ENCODE results near the gene BTBD10. TPM values are rescaled to one million over a fixed set of nuclear protein-coding genes. Genes with fewer than 3 reads are reported as not detected.

BTBD10 gene
- total and polyA plus RNA-seq, 2 of the 13 experiments (the other 11 are each of a cell fraction or from before 2014, with no cell fraction given) = 9.8 to 26.6 TPM

DNA sequence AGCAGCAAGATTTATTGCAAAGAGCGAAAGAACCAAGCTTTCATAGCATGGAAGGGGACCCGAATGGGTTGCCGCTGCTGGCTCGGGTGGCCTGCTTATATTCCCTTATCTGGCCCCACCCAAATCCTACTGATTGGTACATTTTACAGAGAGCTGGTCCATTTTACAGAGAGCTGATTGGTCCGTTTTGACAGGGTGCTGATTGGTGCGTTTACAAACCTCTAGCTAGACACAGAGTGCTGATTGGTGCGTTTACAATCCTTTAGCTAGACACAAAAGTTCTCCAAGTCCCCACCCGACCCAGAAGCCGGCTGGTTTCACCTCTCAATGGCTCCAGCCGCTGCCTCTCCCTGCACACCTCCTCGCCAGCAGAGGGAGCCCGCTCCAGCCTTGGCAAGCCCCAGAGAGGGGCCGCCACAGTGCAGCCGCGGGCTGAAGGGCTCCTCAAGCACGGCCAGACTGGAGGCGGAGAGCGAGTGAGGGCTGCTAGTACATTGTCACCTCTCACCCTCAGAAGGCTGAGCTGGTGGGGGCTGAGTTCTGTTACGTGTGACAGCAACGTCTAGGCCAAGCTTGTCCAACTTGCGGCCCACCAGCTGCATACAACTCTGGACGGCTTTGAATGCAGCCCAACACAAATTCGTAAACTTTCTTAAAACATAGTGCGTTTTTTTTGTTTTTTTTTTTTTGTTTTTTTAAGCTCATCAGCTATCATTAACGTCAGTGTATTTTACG is 24.1 kb upstream of the BTBD10 start (continued):
- TF ChIP-seq, protein P1, sequence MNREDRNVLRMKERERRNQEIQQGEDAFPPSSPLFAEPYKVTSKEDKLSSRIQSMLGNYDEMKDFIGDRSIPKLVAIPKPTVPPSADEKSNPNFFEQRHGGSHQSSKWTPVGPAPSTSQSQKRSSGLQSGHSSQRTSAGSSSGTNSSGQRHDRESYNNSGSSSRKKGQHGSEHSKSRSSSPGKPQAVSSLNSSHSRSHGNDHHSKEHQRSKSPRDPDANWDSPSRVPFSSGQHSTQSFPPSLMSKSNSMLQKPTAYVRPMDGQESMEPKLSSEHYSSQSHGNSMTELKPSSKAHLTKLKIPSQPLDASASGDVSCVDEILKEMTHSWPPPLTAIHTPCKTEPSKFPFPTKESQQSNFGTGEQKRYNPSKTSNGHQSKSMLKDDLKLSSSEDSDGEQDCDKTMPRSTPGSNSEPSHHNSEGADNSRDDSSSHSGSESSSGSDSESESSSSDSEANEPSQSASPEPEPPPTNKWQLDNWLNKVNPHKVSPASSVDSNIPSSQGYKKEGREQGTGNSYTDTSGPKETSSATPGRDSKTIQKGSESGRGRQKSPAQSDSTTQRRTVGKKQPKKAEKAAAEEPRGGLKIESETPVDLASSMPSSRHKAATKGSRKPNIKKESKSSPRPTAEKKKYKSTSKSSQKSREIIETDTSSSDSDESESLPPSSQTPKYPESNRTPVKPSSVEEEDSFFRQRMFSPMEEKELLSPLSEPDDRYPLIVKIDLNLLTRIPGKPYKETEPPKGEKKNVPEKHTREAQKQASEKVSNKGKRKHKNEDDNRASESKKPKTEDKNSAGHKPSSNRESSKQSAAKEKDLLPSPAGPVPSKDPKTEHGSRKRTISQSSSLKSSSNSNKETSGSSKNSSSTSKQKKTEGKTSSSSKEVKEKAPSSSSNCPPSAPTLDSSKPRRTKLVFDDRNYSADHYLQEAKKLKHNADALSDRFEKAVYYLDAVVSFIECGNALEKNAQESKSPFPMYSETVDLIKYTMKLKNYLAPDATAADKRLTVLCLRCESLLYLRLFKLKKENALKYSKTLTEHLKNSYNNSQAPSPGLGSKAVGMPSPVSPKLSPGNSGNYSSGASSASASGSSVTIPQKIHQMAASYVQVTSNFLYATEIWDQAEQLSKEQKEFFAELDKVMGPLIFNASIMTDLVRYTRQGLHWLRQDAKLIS (CRISPR knock-in tag; IDR thresholded peaks at IDR 0.05) = no peak
- TF ChIP-seq XRCC5 (optimal IDR thresholded peaks at IDR 0.05; ENCODE audit: low read length) (peak; percentile 78), ZFY (CRISPR knock-in tag; IDR thresholded peaks at IDR 0.05) (peak; percentile 56), GATAD1 (CRISPR knock-in tag; IDR thresholded peaks at IDR 0.05) (peak; percentile 80), PPARG (CRISPR knock-in tag; conservative IDR thresholded peaks at IDR 0.05) (no peak), NFKB2 (CRISPR knock-in tag; IDR thresholded peaks at IDR 0.05; ENCODE audit: borderline replicate concordance) (peak; percentile 64; the same call in 1 of the 2 replicates), RBFOX2 (IDR thresholded peaks at IDR 0.05; ENCODE audit: low read depth, low read length) (0 out of 2 replicates have a peak, but pooled peaks have one; percentile 23), RAD51 (IDR thresholded peaks at IDR 0.05; ENCODE audit: borderline replicate concordance) (no peak), ZMAT3 (CRISPR knock-in tag; conservative IDR thresholded peaks at IDR 0.05) (0 out of 2 replicates have a peak, but pooled peaks have one; percentile 28), ZNF850 (CRISPR knock-in tag; conservative IDR thresholded peaks at IDR 0.05) (no peak), ZNF264 (CRISPR knock-in tag; IDR thresholded peaks at IDR 0.05) (0 out of 2 replicates have a peak, but pooled peaks have one; percentile 21), KDM3A (CRISPR knock-in tag; IDR thresholded peaks at IDR 0.05; ENCODE audit: low read depth) (0 out of 2 replicates have a peak, but pooled peaks have one; percentile 74), REPIN1 (CRISPR knock-in tag; IDR thresholded peaks at IDR 0.05; ENCODE audit: borderline replicate concordance, low read depth) (no peak), SIX4 (CRISPR knock-in tag; IDR thresholded peaks at IDR 0.05) (no peak)
- TF ChIP-seq, protein P2, sequence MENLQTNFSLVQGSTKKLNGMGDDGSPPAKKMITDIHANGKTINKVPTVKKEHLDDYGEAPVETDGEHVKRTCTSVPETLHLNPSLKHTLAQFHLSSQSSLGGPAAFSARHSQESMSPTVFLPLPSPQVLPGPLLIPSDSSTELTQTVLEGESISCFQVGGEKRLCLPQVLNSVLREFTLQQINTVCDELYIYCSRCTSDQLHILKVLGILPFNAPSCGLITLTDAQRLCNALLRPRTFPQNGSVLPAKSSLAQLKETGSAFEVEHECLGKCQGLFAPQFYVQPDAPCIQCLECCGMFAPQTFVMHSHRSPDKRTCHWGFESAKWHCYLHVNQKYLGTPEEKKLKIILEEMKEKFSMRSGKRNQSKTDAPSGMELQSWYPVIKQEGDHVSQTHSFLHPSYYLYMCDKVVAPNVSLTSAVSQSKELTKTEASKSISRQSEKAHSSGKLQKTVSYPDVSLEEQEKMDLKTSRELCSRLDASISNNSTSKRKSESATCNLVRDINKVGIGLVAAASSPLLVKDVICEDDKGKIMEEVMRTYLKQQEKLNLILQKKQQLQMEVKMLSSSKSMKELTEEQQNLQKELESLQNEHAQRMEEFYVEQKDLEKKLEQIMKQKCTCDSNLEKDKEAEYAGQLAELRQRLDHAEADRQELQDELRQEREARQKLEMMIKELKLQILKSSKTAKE (CRISPR knock-in tag; IDR thresholded peaks at IDR 0.05; ENCODE audit: borderline replicate concordance) = no peak
- TF ChIP-seq, protein P3, sequence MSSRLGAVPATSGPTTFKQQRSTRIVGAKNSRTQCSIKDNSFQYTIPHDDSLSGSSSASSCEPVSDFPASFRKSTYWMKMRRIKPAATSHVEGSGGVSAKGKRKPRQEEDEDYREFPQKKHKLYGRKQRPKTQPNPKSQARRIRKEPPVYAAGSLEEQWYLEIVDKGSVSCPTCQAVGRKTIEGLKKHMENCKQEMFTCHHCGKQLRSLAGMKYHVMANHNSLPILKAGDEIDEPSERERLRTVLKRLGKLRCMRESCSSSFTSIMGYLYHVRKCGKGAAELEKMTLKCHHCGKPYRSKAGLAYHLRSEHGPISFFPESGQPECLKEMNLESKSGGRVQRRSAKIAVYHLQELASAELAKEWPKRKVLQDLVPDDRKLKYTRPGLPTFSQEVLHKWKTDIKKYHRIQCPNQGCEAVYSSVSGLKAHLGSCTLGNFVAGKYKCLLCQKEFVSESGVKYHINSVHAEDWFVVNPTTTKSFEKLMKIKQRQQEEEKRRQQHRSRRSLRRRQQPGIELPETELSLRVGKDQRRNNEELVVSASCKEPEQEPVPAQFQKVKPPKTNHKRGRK (CRISPR knock-in tag; IDR thresholded peaks at IDR 0.05) = no peak
- TF ChIP-seq, protein P4, sequence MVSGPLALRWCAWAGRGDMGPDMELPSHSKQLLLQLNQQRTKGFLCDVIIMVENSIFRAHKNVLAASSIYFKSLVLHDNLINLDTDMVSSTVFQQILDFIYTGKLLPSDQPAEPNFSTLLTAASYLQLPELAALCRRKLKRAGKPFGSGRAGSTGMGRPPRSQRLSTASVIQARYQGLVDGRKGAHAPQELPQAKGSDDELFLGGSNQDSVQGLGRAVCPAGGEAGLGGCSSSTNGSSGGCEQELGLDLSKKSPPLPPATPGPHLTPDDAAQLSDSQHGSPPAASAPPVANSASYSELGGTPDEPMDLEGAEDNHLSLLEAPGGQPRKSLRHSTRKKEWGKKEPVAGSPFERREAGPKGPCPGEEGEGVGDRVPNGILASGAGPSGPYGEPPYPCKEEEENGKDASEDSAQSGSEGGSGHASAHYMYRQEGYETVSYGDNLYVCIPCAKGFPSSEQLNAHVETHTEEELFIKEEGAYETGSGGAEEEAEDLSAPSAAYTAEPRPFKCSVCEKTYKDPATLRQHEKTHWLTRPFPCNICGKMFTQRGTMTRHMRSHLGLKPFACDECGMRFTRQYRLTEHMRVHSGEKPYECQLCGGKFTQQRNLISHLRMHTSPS (CRISPR knock-in tag; IDR thresholded peaks at IDR 0.05; ENCODE audit: low read depth) = no peak
- TF ChIP-seq, protein P5, sequence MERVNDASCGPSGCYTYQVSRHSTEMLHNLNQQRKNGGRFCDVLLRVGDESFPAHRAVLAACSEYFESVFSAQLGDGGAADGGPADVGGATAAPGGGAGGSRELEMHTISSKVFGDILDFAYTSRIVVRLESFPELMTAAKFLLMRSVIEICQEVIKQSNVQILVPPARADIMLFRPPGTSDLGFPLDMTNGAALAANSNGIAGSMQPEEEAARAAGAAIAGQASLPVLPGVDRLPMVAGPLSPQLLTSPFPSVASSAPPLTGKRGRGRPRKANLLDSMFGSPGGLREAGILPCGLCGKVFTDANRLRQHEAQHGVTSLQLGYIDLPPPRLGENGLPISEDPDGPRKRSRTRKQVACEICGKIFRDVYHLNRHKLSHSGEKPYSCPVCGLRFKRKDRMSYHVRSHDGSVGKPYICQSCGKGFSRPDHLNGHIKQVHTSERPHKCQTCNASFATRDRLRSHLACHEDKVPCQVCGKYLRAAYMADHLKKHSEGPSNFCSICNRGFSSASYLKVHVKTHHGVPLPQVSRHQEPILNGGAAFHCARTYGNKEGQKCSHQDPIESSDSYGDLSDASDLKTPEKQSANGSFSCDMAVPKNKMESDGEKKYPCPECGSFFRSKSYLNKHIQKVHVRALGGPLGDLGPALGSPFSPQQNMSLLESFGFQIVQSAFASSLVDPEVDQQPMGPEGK (CRISPR knock-in tag; IDR thresholded peaks at IDR 0.05) = peak; percentile 30; the same call in 1 of the 2 replicates

Measured in HepG2 (cell line).